GM12878 (cell line): Measurements from ENCODE around the gene GRHL1. TPM values are rescaled to one million over a fixed set of nuclear protein-coding genes. Genes with fewer than 3 reads are reported as not detected.

Experiments
- ATAC-seq: fragments of 200-7000 bp; cut with Tn5 transposase; 3 replicates; pipeline ENCODE4 v1.9.1; 2020; ENCODE audit warnings: mild to moderate bottlenecking, moderate library complexity
- BruUV-seq: library from RNA; stranded (reverse); fragments of 400-500 nt; replicated peaks from 2 replicates; lab custom pipeline; 2021; lab: Mats Ljungman, UMichigan
- CTCF ChIA-PET: fragments of 300-600 bp; sonication (Branson Sonifier 250); formaldehyde crosslinking; extraction: SDS; loops from one replicate; lab custom pipeline; 2021; ENCODE audit warnings: inconsistent platforms; lab: Yijun Ruan, JAX
- POLR2A ChIA-PET: fragments of 350-600 bp; formaldehyde crosslinking; extraction: SDS; loops from one replicate; lab custom pipeline; 2021; ENCODE audit warnings: inconsistent platforms; lab: Charles Lee
- RAD21 ChIA-PET: fragments of 300-600 bp; sonication (Branson Sonifier 250); formaldehyde crosslinking; loops from one replicate; lab custom pipeline; 2023; ENCODE audit warnings: antibody characterized with exemption; ENCODE audit not compliant: unreplicated experiment; lab: Charles Lee
- SMC1A ChIA-PET: fragments of 300-600 bp; sonication (Branson Sonifier 250); formaldehyde crosslinking; loops from one replicate; lab custom pipeline; 2023; ENCODE audit not compliant: unreplicated experiment, uncharacterized antibody; lab: Charles Lee
- DNase-seq: peaks from one replicate; pipeline ENCODE4 v3.0.0-alpha.2; 2011; ENCODE audit warnings: low read depth, low spot score
- FAIRE-seq: peaks from 3 replicates; lab custom pipeline; 2011; peaks lifted over from hg19 to GRCh38; lab: Jason Lieb, UNC
- H2AFZ ChIP-seq: 2 replicates; pipeline ENCODE4 v1.6.0; 2011; ENCODE audit warnings: low read depth, low read length, control low read depth; ENCODE audit not compliant: control insufficient read depth
- H3K27ac ChIP-seq: 2 replicates; pipeline ENCODE4 v1.5.1; 2011; ENCODE audit warnings: control low read depth; ENCODE audit not compliant: control insufficient read depth, insufficient read depth
- H3K27me3 ChIP-seq, 2 experiments: replicated peaks in 1 of 2; 2 replicates each; pipeline versions ENCODE4 v1.6.0 to v1.6.1; 2011; ENCODE audit warnings: low read length in 1 of 2; ENCODE audit not compliant: control insufficient read depth in 2 of 2, insufficient read depth in 2 of 2
- H3K36me3 ChIP-seq, 2 experiments: 2 replicates each; pipeline ENCODE4 v1.5.1; 2011; ENCODE audit warnings: low read length in 1 of 2; ENCODE audit not compliant: control insufficient read depth in 2 of 2, insufficient read depth in 2 of 2
- H3K4me1 ChIP-seq: 2 replicates; pipeline ENCODE4 v1.6.1; 2011; ENCODE audit warnings: mild to moderate bottlenecking, low read length, moderate library complexity, mixed read lengths; ENCODE audit not compliant: control insufficient read depth, insufficient read depth
- H3K4me2 ChIP-seq: 2 replicates; pipeline ENCODE4 v1.6.0; 2011; ENCODE audit warnings: control low read depth; ENCODE audit not compliant: control insufficient read depth, insufficient read depth
- H3K4me3 ChIP-seq: fragments of 200-600 bp; sonication (generic); 2 replicates; pipeline ENCODE4 v1.5.1; 2016
- H3K79me2 ChIP-seq: 2 replicates; pipeline ENCODE4 v1.6.0; 2011; ENCODE audit warnings: low read length; ENCODE audit not compliant: control insufficient read depth, insufficient read depth
- H3K9ac ChIP-seq: 2 replicates; pipeline ENCODE4 v1.8.0; 2011; ENCODE audit warnings: low read length, control low read depth, mixed read lengths; ENCODE audit not compliant: control insufficient read depth, insufficient read depth
- H3K9me3 ChIP-seq: replicated peaks from 3 replicates; pipeline ENCODE4 v1.5.1; 2011; ENCODE audit warnings: mild to moderate bottlenecking, low read length; ENCODE audit not compliant: control insufficient read depth, insufficient read depth
- H4K20me1 ChIP-seq: 2 replicates; pipeline ENCODE4 v1.6.0; 2011; ENCODE audit not compliant: control insufficient read depth, insufficient read depth
- ASH2L ChIP-seq: fragments of 300-600, 200-600 bp; sonication (generic); IDR thresholded peaks from 2 replicates; pipeline ENCODE4 v1.6.1; 2017; ENCODE audit warnings: low read depth, mild to moderate bottlenecking, borderline replicate concordance
- BACH1 ChIP-seq: fragments of 450-650 bp; IDR thresholded peaks from 2 replicates; pipeline ENCODE4 v1.6.1; 2017; ENCODE audit warnings: mild to moderate bottlenecking, borderline replicate concordance
- HDAC2 ChIP-seq: fragments of 200-600 bp; sonication (generic); IDR thresholded peaks from 2 replicates; pipeline ENCODE4 v1.6.1; 2017
- MYB ChIP-seq: fragments of 150-350 bp; IDR thresholded peaks from 2 replicates; pipeline ENCODE4 v1.6.1; 2014; ENCODE audit warnings: mild to moderate bottlenecking, low read depth, low read length, borderline replicate concordance
- NBN ChIP-seq: fragments of 450-650 bp; IDR thresholded peaks from 2 replicates; pipeline ENCODE4 v1.6.1; 2016
- NR2F1 ChIP-seq: fragments of 450-650 bp; conservative IDR thresholded peaks from 2 replicates; pipeline ENCODE4 v1.6.1; 2017; ENCODE audit warnings: mild to moderate bottlenecking
- SP1 ChIP-seq: IDR thresholded peaks from one replicate; pipeline ENCODE4 v1.6.1; 2011; ENCODE audit warnings: low read depth, low read length
- SPI1 ChIP-seq: IDR thresholded peaks from 2 replicates; pipeline ENCODE4 v1.6.1; 2011; ENCODE audit warnings: low read depth, mild to moderate bottlenecking, low read length, moderate library complexity, borderline replicate concordance; ENCODE audit not compliant: insufficient read depth
- SREBF1 ChIP-seq: IDR thresholded peaks from 2 replicates; pipeline ENCODE4 v1.6.1; 2012; ENCODE audit warnings: mild to moderate bottlenecking, low read length
- TBL1XR1 ChIP-seq: IDR thresholded peaks from 2 replicates; pipeline ENCODE4 v1.6.1; 2012; ENCODE audit warnings: low read depth, low read length, improper control_type of control experiment
- ZNF207 ChIP-seq: fragments of 450-650 bp; IDR thresholded peaks from 2 replicates; pipeline ENCODE4 v1.6.1; 2014; ENCODE audit warnings: antibody characterized with exemption, mild to moderate bottlenecking, borderline replicate concordance
- ZNF622 ChIP-seq: fragments of 450-650 bp; IDR thresholded peaks from 2 replicates; pipeline ENCODE4 v1.6.1; 2017; ENCODE audit warnings: mild to moderate bottlenecking, inconsistent platforms
- WGBS: methylation state at CpG from one replicate; pipeline ENCODE4 v1.1.6; 2016; ENCODE audit warnings: low lambda C conversion rate; ENCODE audit not compliant: insufficient replicate concordance, insufficient coverage; ENCODE audit errors: missing lambda C conversion rate; 5-methylcytosine and 5-hydroxymethylcytosine counted together
- in situ Hi-C: fragments of 300-500 bp; cut with MboI; formaldehyde crosslinking; loops from 9 replicates; pipeline ENCODE4 v1.14.3; 2018; ENCODE audit warnings: mixed read lengths
- intact Hi-C: fragments of 100-400 bp; cut with micrococcal nuclease; formaldehyde crosslinking; loops from one replicate; pipeline ENCODE4 v1.14.2; 2022; ENCODE audit not compliant: unreplicated experiment
- polyA plus RNA-seq, 11 experiments: library from polyadenylated mRNA; depleted of rRNA in 4 of 11; unstranded in 6 of 11; stranded (reverse) in 5 of 11; fragments of >200 nt; fragmentation: Nextera tagmentation in 4 of 11; fragmentation: Illumina TruSeq in 1 of 11; extraction: Ambion mirVana in 4 of 11; extraction: Trizol in 1 of 11; gene quantifications; 1 replicate in 1 of 11; 2 replicates in 10 of 11; pipeline versions ENCODE4 v1.2.1 to v1.2.3, GENCODE V29; 2011 to 2016; ENCODE audit warnings: inconsistent platforms in 2 of 11, missing spikeins in 2 of 11, low read depth in 1 of 11
- total RNA-seq, 4 experiments: library from RNA; depleted of rRNA in 3 of 4; stranded (reverse); fragments of >200 nt in 3 of 4; fragmentation: Illumina TruSeq in 1 of 4; extraction: Trizol in 1 of 4; gene quantifications; 2 replicates each; pipeline versions ENCODE4 v1.2.1 to v1.2.3, GENCODE V29; 2013 to 2021
- TF ChIP-seq, protein P1 (sequence below): fragments of 450-650 bp; IDR thresholded peaks from 2 replicates; pipeline ENCODE4 v1.6.1; 2017; ENCODE audit warnings: mild to moderate bottlenecking, moderate library complexity
- TF ChIP-seq, protein P2 (sequence below): IDR thresholded peaks from 2 replicates; pipeline ENCODE4 v1.6.1; 2011; ENCODE audit warnings: borderline replicate concordance, low read depth, mild to moderate bottlenecking, moderate library complexity, low read length; ENCODE audit not compliant: insufficient read depth, poor library complexity, severe bottlenecking
- TF ChIP-seq, protein P3 (sequence below): fragments of 150-350 bp; IDR thresholded peaks from 2 replicates; pipeline ENCODE4 v1.6.1; 2014; ENCODE audit warnings: mild to moderate bottlenecking, low read depth, low read length

Gene GRHL1
- total and polyA plus RNA-seq, 10 of the 15 experiments (the other 5 are each of a cell fraction or from before 2014, with no cell fraction given) = 0.09 to 0.81 (median 0.28) TPM; not detected in 1

DNA sequence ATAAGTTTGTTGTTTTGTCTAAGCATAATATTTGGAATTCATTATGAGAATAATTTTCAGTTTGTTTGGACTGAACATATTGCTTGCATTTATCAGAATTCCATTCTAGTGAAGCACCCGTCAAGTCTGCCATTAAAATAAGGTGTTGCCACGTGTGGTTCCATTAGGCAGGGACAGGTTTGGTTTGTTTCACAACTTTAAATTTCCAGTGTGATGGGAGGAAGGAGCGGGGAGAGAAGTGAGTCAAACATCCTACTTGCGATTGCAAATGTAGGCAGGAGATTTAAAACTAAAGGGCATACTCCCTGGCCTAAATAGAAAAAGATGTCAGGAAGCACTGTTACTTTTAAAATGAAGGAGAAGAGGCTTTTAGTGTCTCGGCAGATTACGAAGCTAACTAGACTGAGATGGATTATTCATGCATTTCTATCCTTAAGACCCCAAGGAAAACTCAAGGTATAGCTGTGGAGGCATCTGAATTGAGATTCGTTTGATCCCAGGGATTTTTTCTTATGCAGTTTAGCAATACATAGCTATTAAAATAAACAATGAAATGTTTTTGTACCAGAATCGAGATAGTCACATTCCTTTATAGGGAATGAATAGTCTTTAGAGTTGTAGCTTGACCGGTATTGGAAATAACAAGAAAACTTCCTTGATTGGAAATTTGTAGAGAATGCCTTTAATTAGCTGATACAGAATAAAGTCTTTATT lies 19.8 kb downstream of the GRHL1 start:
- ATAC-seq (no peak), FAIRE-seq (no peak), DNase-seq (no peak)
- Histone ChIP-seq H4K20me1 (no peaks in the 10 kb centered on the region), H3K27ac (no peak overlapping the region), H3K27me3 (no peaks in the 10 kb centered on the region), H3K4me3 (no peak overlapping the region), H2AFZ (no peak overlapping the region), H3K4me1 (peaks cover 13% of the 10 kb centered on the region; the same call in 1 of the 2 replicates), H3K79me2 (no peaks in the 10 kb centered on the region), H3K9me3 (no peaks in the 10 kb centered on the region), H3K36me3 (no peaks in the 10 kb centered on the region), H3K4me2 (no peak overlapping the region), H3K9ac (no peak overlapping the region)
- TF ChIP-seq, protein P1, sequence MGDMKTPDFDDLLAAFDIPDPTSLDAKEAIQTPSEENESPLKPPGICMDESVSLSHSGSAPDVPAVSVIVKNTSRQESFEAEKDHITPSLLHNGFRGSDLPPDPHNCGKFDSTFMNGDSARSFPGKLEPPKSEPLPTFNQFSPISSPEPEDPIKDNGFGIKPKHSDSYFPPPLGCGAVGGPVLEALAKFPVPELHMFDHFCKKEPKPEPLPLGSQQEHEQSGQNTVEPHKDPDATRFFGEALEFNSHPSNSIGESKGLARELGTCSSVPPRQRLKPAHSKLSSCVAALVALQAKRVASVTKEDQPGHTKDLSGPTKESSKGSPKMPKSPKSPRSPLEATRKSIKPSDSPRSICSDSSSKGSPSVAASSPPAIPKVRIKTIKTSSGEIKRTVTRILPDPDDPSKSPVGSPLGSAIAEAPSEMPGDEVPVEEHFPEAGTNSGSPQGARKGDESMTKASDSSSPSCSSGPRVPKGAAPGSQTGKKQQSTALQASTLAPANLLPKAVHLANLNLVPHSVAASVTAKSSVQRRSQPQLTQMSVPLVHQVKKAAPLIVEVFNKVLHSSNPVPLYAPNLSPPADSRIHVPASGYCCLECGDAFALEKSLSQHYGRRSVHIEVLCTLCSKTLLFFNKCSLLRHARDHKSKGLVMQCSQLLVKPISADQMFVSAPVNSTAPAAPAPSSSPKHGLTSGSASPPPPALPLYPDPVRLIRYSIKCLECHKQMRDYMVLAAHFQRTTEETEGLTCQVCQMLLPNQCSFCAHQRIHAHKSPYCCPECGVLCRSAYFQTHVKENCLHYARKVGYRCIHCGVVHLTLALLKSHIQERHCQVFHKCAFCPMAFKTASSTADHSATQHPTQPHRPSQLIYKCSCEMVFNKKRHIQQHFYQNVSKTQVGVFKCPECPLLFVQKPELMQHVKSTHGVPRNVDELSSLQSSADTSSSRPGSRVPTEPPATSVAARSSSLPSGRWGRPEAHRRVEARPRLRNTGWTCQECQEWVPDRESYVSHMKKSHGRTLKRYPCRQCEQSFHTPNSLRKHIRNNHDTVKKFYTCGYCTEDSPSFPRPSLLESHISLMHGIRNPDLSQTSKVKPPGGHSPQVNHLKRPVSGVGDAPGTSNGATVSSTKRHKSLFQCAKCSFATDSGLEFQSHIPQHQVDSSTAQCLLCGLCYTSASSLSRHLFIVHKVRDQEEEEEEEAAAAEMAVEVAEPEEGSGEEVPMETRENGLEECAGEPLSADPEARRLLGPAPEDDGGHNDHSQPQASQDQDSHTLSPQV = no peak
- TF ChIP-seq, protein P2, sequence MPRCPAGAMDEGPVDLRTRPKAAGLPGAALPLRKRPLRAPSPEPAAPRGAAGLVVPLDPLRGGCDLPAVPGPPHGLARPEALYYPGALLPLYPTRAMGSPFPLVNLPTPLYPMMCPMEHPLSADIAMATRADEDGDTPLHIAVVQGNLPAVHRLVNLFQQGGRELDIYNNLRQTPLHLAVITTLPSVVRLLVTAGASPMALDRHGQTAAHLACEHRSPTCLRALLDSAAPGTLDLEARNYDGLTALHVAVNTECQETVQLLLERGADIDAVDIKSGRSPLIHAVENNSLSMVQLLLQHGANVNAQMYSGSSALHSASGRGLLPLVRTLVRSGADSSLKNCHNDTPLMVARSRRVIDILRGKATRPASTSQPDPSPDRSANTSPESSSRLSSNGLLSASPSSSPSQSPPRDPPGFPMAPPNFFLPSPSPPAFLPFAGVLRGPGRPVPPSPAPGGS = no peak
- TF ChIP-seq ZNF207 = no peak
- TF ChIP-seq HDAC2 = no peak
- TF ChIP-seq BACH1 = no peak
- TF ChIP-seq ASH2L = no peak
- no peak for TF ChIP-seq NR2F1
- no peak for TF ChIP-seq SP1
- no peak for TF ChIP-seq ZNF622
- TF ChIP-seq MYB = no peak
- no peak for TF ChIP-seq TBL1XR1
- TF ChIP-seq SPI1 = no peak
- no peak for TF ChIP-seq NBN
- TF ChIP-seq, protein P3, sequence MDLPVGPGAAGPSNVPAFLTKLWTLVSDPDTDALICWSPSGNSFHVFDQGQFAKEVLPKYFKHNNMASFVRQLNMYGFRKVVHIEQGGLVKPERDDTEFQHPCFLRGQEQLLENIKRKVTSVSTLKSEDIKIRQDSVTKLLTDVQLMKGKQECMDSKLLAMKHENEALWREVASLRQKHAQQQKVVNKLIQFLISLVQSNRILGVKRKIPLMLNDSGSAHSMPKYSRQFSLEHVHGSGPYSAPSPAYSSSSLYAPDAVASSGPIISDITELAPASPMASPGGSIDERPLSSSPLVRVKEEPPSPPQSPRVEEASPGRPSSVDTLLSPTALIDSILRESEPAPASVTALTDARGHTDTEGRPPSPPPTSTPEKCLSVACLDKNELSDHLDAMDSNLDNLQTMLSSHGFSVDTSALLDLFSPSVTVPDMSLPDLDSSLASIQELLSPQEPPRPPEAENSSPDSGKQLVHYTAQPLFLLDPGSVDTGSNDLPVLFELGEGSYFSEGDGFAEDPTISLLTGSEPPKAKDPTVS = no peak
- TF ChIP-seq SREBF1 = no peak
- ChIA-PET RAD21 (interaction anchor here (1.0 to 1.6 kb wide), 2 partner anchors 157 to 171 kb away, joined by 3 to 4 read pairs; no protein-coding TSS in a partner anchor), SMC1A (interaction anchor here (0.7 to 5.3 kb wide), 5 partner anchors 10 to 172 kb away, joined by 3 to 24 read pairs (median 5); no protein-coding TSS in a partner anchor), CTCF (interaction anchor here (0.7 to 4.2 kb wide), 6 partner anchors 13 to 464 kb away, joined by 3 to 49 read pairs (median 3); no protein-coding TSS in a partner anchor), POLR2A (interaction anchor here (0.7 kb wide), 1 partner anchor 471 kb away, joined by 5 read pairs; no protein-coding TSS in a partner anchor)
- in situ Hi-C loops = no loop called here
- 44% methylated on average over 9 of the region's 9 CpGs for WGBS
- BruUV-seq = no TSS peak
- intact Hi-C loops = no loop called here
